SHP77 (cell line): ENCODE results near the gene TAF4B.

Source experiments
- DNase-seq, 2 experiments: peaks; one replicate each; lab custom pipeline; 2025; lab: John Stamatoyannopoulos, UW

TAF4B gene

DNA sequence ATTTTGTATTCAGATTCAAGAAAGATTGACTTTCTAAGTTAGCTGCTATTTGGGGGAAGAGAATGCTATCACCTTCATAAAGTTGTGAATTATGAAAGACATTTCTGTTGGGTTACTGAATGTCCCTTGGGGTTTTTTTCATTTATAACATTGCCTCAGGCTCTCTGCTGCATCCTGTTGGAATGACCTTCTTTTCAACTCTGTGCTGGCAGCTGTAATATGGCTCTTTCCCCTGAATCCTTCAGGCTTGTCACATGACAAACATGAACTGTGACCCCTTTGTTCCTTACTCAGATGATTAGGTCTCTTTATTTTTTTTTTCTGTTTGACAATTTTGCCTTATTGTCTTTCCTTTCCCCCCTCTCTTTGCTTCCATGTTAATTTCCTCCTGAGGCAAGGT lies 159.8 kb downstream of the TAF4B start:
- DNase-seq = no peak

GRCh38 chr18:26386441-26386840 lies 160.2 kb downstream of the TAF4B start:
- no peak for DNase-seq

DNA sequence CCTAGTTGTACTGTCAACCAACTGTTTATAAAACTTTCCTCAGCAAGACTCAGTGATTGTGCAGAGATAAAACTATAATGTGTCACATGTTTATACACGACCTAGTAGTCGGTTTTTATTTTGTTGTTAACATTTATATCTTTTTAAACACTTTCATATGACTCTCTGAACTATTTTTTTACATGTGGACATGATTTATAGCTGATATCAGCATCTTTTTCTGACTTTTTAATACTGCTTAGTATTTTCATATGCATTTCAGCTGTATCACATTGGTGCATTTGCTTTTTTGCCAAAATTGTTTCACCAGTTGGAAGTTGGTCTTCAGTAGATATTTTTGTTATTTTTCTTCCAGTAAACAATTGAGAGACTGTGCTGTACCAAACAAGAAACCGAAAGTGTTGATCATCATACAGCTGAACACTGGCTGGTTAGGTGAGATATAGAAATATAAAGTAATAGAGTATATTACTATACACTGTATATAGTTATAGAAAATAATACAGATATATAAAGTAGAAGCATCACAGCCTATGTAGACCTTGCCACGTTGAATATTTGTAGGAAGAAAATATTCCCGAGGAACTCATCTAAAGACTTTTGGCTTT lies 167.9 kb downstream of the TAF4B start:
- no peak for DNase-seq

DNA sequence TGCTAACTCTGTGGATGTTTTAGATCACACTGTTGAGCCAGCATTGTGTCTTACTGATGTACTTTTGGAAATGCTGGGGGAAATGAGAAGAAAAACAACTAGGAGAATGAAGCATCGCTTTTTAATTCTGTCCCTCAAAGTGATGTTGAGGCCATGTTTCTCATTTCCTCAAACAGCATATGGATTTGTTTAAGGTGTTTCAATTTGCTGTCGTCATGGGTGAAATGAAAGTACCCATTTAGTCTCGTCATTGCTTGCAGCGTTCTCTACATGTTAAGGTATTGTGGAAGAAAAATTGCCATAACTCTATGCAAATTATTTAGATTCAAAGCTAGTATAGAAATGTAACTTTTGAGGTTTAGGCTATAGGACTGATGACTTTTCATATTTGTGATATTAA lies 170.8 kb downstream of the TAF4B start:
- no peak for DNase-seq

GRCh38 chr18:26403491-26403890 lies 177.2 kb downstream of the TAF4B start:
- no peak for DNase-seq

DNA sequence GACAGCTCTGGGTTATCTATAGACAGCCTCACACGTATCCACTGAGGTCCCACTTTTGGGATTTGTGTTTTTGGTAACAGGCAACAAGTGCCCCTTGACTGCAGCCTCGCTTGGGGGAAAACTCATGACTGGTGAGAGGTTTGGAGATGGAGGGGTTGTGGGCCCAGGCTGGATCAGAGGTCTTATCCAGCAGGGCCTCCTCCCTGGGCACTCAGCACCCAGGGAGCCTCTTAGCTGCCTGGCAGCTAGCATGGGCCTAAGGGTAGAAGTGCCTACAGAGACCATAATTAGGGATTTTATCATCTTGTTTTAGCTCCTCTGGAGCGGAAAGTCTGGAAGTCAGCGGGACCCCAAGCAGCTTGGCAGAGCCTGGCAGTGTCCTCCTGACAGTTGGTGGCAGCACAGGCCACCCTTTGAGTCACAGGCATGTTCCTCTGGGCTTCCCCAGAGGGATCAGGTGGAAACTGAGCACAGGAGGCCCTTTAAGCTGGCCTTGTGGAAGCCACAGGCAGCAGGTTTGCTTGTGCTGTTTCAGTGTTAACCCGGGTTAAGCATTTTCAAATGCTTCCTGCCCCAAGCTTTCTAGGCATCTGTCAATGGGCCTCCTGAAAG lies 179.1 kb downstream of the TAF4B start:
- DNase-seq = peak; percentile 55 to 57

GRCh38 chr18:26406324-26406723 lies 180.1 kb downstream of the TAF4B start:
- peak in 1 of 2 experiments; percentile 15 for DNase-seq

- no peak for DNase-seq
Measured at GRCh38 chr18:26406854-26407517, 180.7 kb downstream of the TAF4B start.

DNA sequence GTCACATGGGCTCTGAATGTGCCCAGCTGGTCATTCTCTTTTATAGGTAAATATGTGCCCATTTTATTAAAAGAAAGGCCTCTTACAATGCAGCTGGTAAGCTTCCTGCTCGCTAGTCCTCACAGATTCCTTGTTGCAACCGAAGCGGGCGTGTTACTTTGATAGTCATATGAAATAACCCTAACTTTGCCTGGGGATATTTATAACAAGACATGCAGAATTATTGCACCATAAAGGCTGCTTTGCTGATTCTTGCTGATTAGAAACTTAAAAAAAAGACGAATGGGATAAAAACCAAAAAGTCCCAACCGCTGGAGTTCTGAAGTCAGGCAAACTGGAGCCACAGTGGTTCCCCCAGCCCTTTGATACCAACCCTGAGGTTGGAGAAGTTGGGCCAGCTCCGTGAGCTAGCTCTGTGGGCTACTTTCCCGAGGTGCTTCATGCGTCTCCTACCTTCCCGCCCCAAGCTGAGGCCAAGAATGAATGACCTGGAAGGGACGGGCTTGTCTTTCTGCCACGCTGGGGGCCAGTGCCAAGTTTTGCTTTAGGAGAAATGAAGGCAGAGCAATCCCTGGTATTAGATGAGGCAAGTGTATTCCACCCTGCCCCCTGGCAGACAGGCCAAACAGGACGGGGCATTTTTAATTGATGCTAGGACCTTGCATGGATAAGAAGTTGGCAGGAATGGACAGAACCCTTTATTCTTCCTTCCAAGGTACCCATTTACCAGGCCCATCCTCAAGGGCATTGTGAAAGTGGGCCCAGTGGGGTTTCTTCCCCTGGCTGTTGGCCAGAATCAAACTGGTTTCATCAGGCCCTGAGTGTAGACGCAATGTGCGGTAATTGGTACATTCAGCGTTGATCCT lies 181.7 kb downstream of the TAF4B start:
- no peak for DNase-seq

GRCh38 chr18:26409091-26409490 lies 182.8 kb downstream of the TAF4B start:
- no peak for DNase-seq

- DNase-seq = no peak
Measured at GRCh38 chr18:26414901-26415440, 188.7 kb downstream of the TAF4B start.

DNA sequence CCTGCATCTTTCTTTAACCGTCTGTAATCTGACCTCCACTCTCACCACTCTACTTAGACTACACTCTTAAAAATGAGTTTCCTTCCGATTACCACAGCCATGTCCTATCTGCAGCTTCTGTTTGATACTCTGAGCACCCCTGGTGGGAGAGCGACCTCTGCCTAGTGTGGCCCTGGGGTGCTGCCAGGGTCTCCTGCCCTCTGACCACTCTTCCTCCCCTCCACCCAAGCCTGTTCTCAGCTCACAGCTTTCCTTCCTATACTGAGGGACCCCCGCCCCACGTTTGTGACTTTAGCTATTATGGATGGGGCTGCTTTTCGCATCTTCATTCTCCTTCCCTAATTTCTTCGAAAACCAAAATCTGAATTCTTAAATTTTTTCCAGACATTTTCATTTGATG lies 189.4 kb downstream of the TAF4B start:
- no peak for DNase-seq

DNA sequence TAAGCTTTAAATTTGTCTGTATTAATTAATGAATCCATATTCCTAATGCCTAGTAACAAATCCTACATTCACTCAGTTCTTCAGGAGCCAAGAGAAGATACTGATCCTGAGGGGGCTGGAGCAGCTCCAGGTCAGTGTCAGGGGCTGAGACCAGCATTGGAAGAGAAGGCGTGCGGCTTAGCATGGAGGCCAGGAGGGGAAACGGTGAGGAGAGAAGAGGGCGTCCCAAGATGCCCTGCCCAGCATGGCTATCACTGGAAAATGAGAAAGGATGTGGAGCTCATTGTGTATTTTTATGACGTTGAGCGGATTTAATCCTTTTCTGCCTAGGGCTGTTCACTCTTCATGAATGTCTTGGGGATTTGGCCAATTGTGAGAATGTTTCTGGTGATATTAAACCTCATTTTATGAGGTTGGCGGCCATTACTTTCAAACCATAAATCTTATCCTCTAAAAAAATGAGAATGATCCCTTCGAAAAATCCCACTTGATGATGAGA lies 190.5 kb downstream of the TAF4B start:
- DNase-seq = no peak

DNA sequence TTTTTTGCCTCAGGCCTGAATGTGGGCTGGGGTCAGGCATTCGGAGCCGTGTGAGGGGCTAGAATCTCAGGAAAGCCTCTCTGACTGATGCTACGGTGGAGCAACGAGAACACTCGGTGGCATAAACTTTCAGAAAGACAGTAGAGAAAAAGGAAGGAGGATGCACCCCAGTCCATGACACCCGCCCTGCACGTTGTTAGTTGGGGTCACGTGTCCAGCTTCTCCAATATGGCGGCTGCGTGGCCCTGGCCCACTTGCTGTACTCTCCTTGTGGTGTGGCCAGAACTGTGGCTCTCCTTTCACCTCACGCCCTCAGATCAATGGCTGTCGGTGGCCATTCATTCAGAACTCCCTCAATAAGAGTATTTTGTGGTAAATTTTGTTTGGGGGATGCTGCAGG lies 190.9 kb downstream of the TAF4B start:
- DNase-seq = no peak

GRCh38 chr18:26418225-26418624 lies 192.0 kb downstream of the TAF4B start:
- no peak for DNase-seq

- no peak for DNase-seq
Measured at GRCh38 chr18:26419746-26420145, 193.5 kb downstream of the TAF4B start.

DNA sequence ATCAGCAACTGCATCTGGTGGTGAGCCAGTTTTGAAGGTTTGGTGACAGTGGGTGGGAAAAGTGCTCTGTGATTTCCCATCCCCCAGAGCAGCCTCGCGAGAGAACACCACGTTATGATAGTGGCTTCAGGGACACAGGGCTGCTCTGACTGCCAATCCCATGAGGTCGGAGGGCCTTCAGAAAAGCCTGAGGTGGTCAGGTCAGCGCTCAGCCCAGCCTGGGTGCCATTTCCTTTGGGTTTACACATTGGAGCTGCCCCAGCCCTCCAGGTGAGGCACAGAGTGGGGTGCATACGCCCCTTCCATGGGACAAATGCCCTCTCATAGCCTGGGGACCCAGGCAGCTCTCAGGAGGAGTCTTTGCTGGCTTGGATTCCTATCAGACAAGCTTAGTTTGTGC lies 195.3 kb downstream of the TAF4B start:
- no peak for DNase-seq

GRCh38 chr18:26421931-26422330 lies 195.7 kb downstream of the TAF4B start:
- DNase-seq = no peak

DNA sequence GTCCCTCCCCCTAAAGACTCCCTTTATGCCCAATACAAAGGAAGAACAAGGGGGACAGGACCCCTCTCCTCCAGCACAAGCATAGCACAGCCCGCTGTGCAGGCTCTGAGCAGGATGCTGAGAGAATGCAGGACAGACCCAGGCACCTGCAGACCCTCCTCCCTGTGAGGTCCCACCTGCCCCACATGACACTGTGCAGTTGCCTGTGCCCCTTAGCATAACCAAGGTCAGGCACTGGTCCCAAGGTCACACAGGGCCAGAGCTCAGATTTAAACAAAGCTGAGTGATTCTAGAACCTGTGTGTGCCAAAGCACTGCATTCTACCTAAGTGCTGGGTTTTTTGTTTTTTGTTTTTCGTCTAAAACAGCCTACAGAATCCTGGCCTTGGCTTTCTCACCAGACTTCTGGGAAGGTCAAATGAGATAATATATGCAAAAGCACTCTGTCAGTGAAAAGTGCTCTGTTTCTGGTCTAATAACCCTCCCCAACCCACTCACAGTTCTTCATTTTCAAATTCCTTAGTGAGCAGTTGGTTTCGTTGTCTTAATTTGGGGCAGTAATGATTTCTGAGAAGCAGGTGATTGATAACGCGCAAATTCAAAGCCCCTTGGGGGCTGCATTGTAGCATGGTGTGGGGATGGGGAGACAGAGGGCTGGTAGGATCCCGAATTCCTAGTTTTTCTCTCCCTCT lies 196.4 kb downstream of the TAF4B start:
- no peak for DNase-seq

GRCh38 chr18:26424428-26425147 lies 198.3 kb downstream of the TAF4B start:
- DNase-seq = no peak

DNA sequence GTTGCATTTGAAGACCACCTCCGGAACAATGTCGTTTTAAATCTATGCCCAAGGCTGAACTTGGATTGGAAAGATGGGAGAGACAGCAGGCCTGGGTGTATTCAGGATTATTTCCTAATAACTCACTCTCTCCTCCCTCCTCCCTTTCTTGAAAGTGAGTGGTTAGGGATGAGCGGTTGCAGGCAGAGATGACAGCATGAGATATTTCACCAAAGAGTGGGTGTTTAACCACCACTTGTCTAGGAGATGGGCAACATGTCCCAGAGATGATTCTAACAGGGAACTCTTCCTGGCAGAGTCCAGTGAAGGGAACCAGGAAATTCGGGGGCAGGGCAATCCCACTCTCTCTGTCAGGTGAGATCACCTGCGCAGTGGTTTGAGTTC lies 198.9 kb downstream of the TAF4B start:
- no peak for DNase-seq
